Spleen (tissue), 11 donors: ENCODE measurements around the gene ZNF709. TPM values are rescaled to one million over a fixed set of nuclear protein-coding genes. Genes with fewer than 3 reads are reported as not detected.
"Not testable (repeated sequence)": the region's sequence is repeated elsewhere in the genome, so short reads cannot be mapped to it uniquely, and the experiment has no call there.

Experiments
- DNase-seq: peaks from one replicate; pipeline ENCODE4 v3.0.0-alpha.2; 2020
- H3K27ac ChIP-seq, 8 donors: fragments of 200-600 bp; sonication (generic) in 7 of 8; 1 replicate in 4 of 8; 2 replicates in 4 of 8; pipeline versions ENCODE4 v1.5.0 to v1.8.0; 2016 to 2021; ENCODE audit warnings: inconsistent platforms in 4 of 8, mild to moderate bottlenecking in 4 of 8, moderate library complexity in 1 of 8
- H3K27me3 ChIP-seq, 7 donors: fragments of 200-600 bp; sonication (generic) in 6 of 7; replicated peaks in 1 of 7; 1 replicate in 4 of 7; 2 replicates in 3 of 7; pipeline versions ENCODE4 v1.5.0 to v1.8.0; 2016 to 2021; ENCODE audit warnings: inconsistent platforms in 3 of 7, mild to moderate bottlenecking in 1 of 7
- H3K36me3 ChIP-seq, 6 donors: fragments of 200-600 bp; sonication (generic) in 5 of 6; 1 replicate in 4 of 6; 2 replicates in 2 of 6; pipeline versions ENCODE4 v1.5.0 to v1.8.0; 2016 to 2021; ENCODE audit warnings: inconsistent platforms in 2 of 6
- H3K4me1 ChIP-seq, 6 donors: fragments of 200-600 bp; sonication (generic) in 5 of 6; 1 replicate in 3 of 6; 2 replicates in 3 of 6; pipeline versions ENCODE4 v1.5.0 to v1.8.0; 2016 to 2021; ENCODE audit warnings: inconsistent platforms in 3 of 6
- H3K4me3 ChIP-seq, 8 donors: fragments of 200-600 bp; sonication (generic) in 7 of 8; 1 replicate in 4 of 8; 2 replicates in 4 of 8; pipeline versions ENCODE4 v1.5.0 to v1.8.0; 2016 to 2021; ENCODE audit warnings: inconsistent platforms in 4 of 8, mild to moderate bottlenecking in 4 of 8, moderate library complexity in 2 of 8
- H3K9me3 ChIP-seq, 8 donors: fragments of 200-600 bp; sonication (generic) in 7 of 8; 1 replicate in 4 of 8; 2 replicates in 4 of 8; pipeline versions ENCODE4 v1.5.0 to v1.8.0; 2016 to 2021; ENCODE audit warnings: inconsistent platforms in 4 of 8
- POLR2A ChIP-seq, 3 donors: fragments of 450-650 bp; IDR thresholded peaks; one replicate each; pipeline ENCODE4 v1.5.1; 2017; ENCODE audit warnings: antibody characterized with exemption in 3 of 3, mild to moderate bottlenecking in 1 of 3
- POLR2AphosphoS5 ChIP-seq, 3 donors: sonication (generic); formaldehyde crosslinking; IDR thresholded peaks; one replicate each; pipeline ENCODE4 v1.5.1; 2017; ENCODE audit warnings: antibody characterized with exemption in 3 of 3
- WGBS, 5 donors: extraction: QIAGEN DNeasy Blood & Tissue Kit in 3 of 5; methylation state at CpG; one replicate each; pipeline versions ENCODE4 v1.1.5 to v1.1.7; 2013 to 2018; 5-methylcytosine and 5-hydroxymethylcytosine counted together
- intact Hi-C: fragments of 100-400 bp; cut with DNase I; formaldehyde crosslinking; loops from one replicate; pipeline ENCODE4 v1.15.0; 2023; ENCODE audit warnings: low total_unique reads
- polyA plus RNA-seq, 3 donors: library from polyadenylated mRNA; stranded (reverse); fragments of 200-250 nt; gene quantifications; one replicate each; pipeline ENCODE4 v1.2.1, GENCODE V29; 2013
- total RNA-seq, 7 donors: library from RNA; depleted of rRNA in 3 of 7; stranded (reverse); fragments of >200 nt in 3 of 7; fragmentation: NEBNext Ultra II Directional in 4 of 7; extraction: Animal tissue kit (Norgen Biotek cat#: 25700) in 4 of 7; gene quantifications; one replicate each; pipeline versions ENCODE4 v1.1.0 to v1.2.1, GENCODE V29; 2016 to 2021
- TF ChIP-seq, protein P1 (sequence below), 11 experiments: fragments of 200-600 bp in 7 of 11; fragments of 450-650 bp in 4 of 11; sonication (generic) in 4 of 11; IDR thresholded peaks in 8 of 11; conservative IDR thresholded peaks in 3 of 11; 1 replicate in 7 of 11; 2 replicates in 4 of 11; pipeline versions ENCODE4 v1.4.0 to v1.8.0; 2016 to 2021; ENCODE audit warnings: antibody characterized with exemption in 11 of 11, inconsistent platforms in 4 of 11, mild to moderate bottlenecking in 1 of 11
- donor health status: healthy with polysubstance abuse.
- donor health status: DM: no; HTN: no; CAD: no; lungs with moderate emphysema.
- donor health status: DM: no; HTN: no; CAD: no.
- donor health status: Bipolar disorder and iron deficiency.
- donor health status: healthy.
- donor health status: DM: no; HTN: no; CAD: no.
- donor health status: DM: yes; HTN: yes; CAD: no.

ZNF709 gene
- total and polyA plus RNA-seq, 10 donors, result 1.1 to 6.8 (median 4.0) TPM

DNA sequence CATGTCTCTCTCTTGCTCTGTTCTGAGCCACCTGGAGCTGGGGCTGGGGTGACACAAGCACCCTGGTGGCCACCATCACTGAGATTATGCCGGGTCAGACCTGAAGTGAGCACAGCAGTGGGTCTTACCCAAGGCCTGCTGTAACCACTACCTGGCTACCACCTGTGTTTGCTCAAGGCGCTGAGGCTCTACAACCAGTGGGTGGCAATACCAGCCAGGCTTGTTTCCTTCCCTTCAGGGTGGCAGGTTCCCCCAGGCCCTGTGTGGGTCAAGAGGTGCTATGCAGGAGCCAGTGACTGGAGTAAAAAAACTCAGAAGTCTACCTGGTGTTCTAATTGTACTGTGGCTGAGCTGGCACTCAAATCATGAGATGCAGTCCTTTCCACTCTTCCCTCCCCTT is 35.8 kb downstream of the ZNF709 start:
- H3K27me3 ChIP-seq, result no peaks in the 10 kb centered on the region
- no peak overlapping the region for H3K4me3 ChIP-seq
- TF ChIP-seq, protein P1, sequence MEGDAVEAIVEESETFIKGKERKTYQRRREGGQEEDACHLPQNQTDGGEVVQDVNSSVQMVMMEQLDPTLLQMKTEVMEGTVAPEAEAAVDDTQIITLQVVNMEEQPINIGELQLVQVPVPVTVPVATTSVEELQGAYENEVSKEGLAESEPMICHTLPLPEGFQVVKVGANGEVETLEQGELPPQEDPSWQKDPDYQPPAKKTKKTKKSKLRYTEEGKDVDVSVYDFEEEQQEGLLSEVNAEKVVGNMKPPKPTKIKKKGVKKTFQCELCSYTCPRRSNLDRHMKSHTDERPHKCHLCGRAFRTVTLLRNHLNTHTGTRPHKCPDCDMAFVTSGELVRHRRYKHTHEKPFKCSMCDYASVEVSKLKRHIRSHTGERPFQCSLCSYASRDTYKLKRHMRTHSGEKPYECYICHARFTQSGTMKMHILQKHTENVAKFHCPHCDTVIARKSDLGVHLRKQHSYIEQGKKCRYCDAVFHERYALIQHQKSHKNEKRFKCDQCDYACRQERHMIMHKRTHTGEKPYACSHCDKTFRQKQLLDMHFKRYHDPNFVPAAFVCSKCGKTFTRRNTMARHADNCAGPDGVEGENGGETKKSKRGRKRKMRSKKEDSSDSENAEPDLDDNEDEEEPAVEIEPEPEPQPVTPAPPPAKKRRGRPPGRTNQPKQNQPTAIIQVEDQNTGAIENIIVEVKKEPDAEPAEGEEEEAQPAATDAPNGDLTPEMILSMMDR (IDR thresholded peaks at IDR 0.05 in 8 of 11, conservative IDR thresholded peaks at IDR 0.05 in 3 of 11), result no peak
- TF ChIP-seq POLR2A (IDR thresholded peaks at IDR 0.05), result no peak
- no peak for TF ChIP-seq POLR2AphosphoS5 (IDR thresholded peaks at IDR 0.05)
- no peak for DNase-seq
- no peaks in the 10 kb centered on the region for H3K36me3 ChIP-seq
- WGBS, 5 donors, result 44 to 100% (median 71%) methylated on average over 2 of the region's 2 CpGs
- no peak overlapping the region for H3K27ac ChIP-seq
- H3K4me1 ChIP-seq, result no peaks in the 10 kb centered on the region
- intact Hi-C loops, result no loop called here
- peaks cover 0 to 87% (median 59%) of the 10 kb centered on the region in 8 donors for H3K9me3 ChIP-seq

DNA sequence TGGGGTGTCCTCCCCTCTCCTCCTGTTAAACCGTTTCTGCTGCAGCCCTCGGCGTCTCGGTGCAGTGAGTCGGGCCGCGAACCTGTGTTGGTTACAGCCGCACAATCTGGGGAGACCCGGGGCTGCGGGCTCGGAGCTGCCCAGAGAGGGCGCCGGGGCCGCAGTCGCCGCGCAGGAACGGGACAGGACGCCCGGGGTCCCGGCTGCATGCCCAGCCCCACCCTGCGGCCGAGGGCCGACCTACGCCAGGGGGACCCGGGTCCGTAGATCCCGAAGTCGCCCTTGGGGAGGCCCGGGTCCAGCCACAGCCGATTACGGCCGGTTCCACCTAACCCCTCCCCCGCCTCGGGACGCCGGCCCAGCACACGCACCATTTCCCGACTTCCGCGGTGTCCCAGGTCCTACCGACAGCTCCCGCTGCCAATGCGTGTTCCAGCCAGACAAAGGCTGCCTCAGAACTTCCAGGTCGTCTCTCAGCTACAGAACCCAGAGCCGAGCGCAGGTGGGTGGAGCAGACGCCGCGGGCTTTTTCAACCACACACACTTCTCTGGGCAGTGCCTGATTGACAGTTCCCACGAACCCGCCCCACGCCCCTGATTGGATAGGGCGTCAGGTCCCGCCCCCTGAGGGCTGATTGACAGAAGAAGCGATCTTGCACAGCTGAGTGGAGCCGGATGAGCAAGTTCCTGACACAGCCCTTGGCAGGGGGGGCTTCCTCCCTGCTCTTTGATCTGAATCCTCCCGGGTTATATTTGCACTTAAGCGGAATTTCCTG is 43.9 kb downstream of the ZNF709 start, which contains the start of gene ZNF443:
Gene ZNF443 (minus strand): TSS at position 481 of the 776 bp plus-strand sequence. CDS start 107 bp downstream, at position 374.
- TF ChIP-seq, protein P1 (IDR thresholded peaks at IDR 0.05 in 8 of 11, conservative IDR thresholded peaks at IDR 0.05 in 3 of 11), result peak in 1 of 11 experiments; percentile 2
- peak in 1 of 3 donors; percentile 15 for TF ChIP-seq POLR2A (IDR thresholded peaks at IDR 0.05)
- TF ChIP-seq POLR2AphosphoS5 (IDR thresholded peaks at IDR 0.05), result peak; percentile 70 to 83 (median 81)
- Histone ChIP-seq H3K4me3 (peak within 1 kb of the TSS; percentile 64 to 93 (median 76)), H3K36me3 (no peaks in the 10 kb centered on the region), H3K9me3 (peaks cover 0 to 21% (median 16%) of the 10 kb centered on the region in 8 donors), H3K27me3 (no peaks in the 10 kb centered on the region), H3K27ac (peak within 1 kb of the TSS in 7 of 8 donors; percentile 27 to 90 (median 83)), H3K4me1 (peaks cover 0 to 17% (median 3%) of the 10 kb centered on the region in 6 donors)
- WGBS, 5 donors, result 0% methylated on average over 30 to 59 of the region's 59 CpGs
- intact Hi-C loops, result no loop called here
- peak; percentile 98 for DNase-seq

DNA sequence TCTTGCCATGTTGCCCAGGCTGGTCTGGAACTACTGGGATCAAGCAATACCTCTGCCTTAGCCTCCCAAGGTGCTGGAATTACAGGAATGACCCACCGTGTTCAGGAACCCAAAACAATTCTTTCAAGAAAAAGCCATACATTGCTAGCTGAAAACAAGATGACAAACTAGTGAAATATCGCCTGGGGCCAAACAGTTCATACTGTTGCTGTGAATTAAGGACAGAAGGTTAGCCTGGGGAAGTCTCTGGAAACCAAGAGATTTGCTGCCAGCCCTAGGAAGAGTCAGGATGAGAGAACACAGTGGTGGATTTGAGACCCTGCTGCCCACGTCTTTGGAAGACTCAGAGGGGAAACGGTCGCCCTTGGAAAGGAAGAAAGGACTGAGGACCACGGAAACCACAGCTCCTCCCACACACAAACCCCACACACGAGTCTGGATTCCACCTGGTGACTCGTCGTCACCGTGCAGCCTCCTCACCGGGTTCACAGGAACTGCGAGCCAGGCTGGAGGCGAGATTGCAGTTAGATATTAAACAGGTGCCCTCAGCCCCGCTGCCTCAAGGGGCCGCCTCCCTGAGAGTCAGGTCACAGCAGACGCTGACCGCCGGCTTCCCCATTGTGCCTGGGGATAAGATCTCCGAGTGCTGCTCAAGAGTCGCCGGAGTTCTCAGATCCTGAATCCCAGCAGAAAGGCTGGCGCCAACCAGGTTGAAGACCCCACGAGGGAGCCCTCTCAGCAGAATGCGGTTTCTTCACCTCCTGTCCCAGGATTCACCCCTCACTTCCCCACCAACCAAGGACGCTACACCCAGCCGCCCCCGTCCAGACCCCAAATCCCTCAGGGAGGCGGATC is 44.7 kb downstream of the ZNF709 start:
- WGBS, 5 donors, result 2 to 3% (median 2%) methylated on average over 8 to 28 of the region's 28 CpGs
- H3K27me3 ChIP-seq, intact Hi-C loops, H3K36me3 ChIP-seq: not testable (repeated sequence)
- Histone ChIP-seq H3K27ac (peak overlapping the region in 7 of 8 donors; percentile 27 to 90 (median 83)), H3K4me1 (peaks cover 0 to 17% (median 3%) of the 10 kb centered on the region in 6 donors), H3K9me3 (peaks cover 0 to 21% (median 12%) of the 10 kb centered on the region in 8 donors), H3K4me3 (peak overlapping the region; percentile 64 to 93 (median 76))
- peak; percentile 78 for DNase-seq

DNA sequence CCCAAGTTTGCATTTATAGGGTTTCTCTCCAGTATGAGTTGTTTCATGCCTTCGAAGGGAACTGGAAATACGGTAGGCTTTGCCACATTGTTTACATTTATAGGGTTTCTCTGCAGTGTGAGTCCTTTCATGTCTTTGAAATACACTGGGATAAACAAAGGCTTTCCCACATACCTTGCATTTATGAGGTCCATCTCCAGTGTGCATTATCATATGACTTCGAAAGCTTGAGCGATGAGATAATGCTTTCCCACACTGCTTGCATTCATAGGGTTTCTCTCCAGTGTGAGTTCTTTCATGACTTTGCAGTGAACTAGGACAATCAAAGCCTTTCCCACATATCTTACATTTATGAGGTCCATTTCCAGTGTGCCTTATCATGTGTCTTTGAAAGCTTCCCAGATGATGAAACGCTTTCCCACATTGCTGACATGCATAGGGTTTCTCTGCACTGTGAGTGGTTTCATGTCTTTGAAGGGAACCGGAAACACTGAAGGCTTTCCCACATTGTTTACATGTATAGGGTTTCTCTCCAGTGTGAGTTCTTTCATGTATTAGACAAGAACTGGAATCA is 53.8 kb downstream of the ZNF709 start:
- H3K27me3 ChIP-seq, H3K4me1 ChIP-seq, H3K27ac ChIP-seq, intact Hi-C loops, H3K4me3 ChIP-seq, DNase-seq: not testable (repeated sequence)
- Histone ChIP-seq H3K36me3 (peaks cover 7 to 40% (median 16%) of the 10 kb centered on the region in 6 donors), H3K9me3 (peaks cover 5 to 83% (median 38%) of the 10 kb centered on the region in 8 donors)
- WGBS, 5 donors, result 93 to 99% (median 96%) methylated on average over 6 of the region's 6 CpGs
